ENCODE data around the gene ZC3H11A. TPM values are rescaled to one million over a fixed set of nuclear protein-coding genes. Genes with fewer than 3 reads are reported as not detected.
A peak's percentile ranks its signal among the peaks of the same experiment; 100 is the strongest.

ZC3H11A gene
- total and polyA plus RNA-seq, 2 of the 13 experiments (the other 11 are each of a cell fraction or from before 2014, with no cell fraction given), result 56.9 to 59.7 TPM

- TF ChIP-seq ATF2 (CRISPR knock-in tag; IDR thresholded peaks at IDR 0.05), result no peak
- TF ChIP-seq ZXDC (CRISPR knock-in tag; IDR thresholded peaks at IDR 0.05), result no peak
Measured at GRCh38 chr1:203789966-203790365, 5.5 kb upstream of the ZC3H11A start (continued).

GRCh38 chr1:203791498-203791897 lies 3.9 kb upstream of the ZC3H11A start:
- H2AFZ ChIP-seq (ENCODE audit: low read length), result no peak overlapping the region
- no peak overlapping the region for H3K9ac ChIP-seq (ENCODE audit: insufficient read depth, low read depth, low read length)
- POLR2A ChIA-PET, result no interaction called here
- peaks cover 6% of the 10 kb centered on the region for H3K79me2 ChIP-seq (ENCODE audit: insufficient read depth, low read length)
- no peak for ATAC-seq
- no peak overlapping the region for H3K27ac ChIP-seq (ENCODE audit: extremely low read length, insufficient read depth, low read length)
- in situ Hi-C loops (cut with HindIII; ENCODE audit: extremely low pct_ligation_motif_present, low pct_unique_long_range_greater_than_20kb), result no loop called here
- no peaks in the 10 kb centered on the region for H3K36me3 ChIP-seq (replicated peaks in 1 of 2; ENCODE audit: control insufficient read depth in 1 of 2, insufficient read depth in 2 of 2, low read length in 2 of 2)
- CTCF ChIA-PET (ENCODE audit: low intra/inter-chr PET ratio, low total read pairs), result no interaction called here
- BruUV-seq (replicated peaks), result no TSS peak
- intact Hi-C loops (cut with micrococcal nuclease; ENCODE audit: unreplicated experiment), result no loop called here
- no peak for DNase-seq (ENCODE audit: low spot score)
- peak overlapping the region; percentile 18; the same call in 1 of the 2 replicates for H3K4me2 ChIP-seq (ENCODE audit: low read depth, low read length)
- H3K4me1 ChIP-seq (ENCODE audit: insufficient read depth, low read length), result peaks cover 23% of the 10 kb centered on the region
- no peaks in the 10 kb centered on the region for H3K27me3 ChIP-seq (ENCODE audit: control insufficient read depth in 1 of 2, insufficient read depth in 2 of 2, low read length in 2 of 2)
- FAIRE-seq, result no peak
- H3K4me3 ChIP-seq (replicated peaks in 1 of 3; ENCODE audit: insufficient read depth in 1 of 3, low read depth in 2 of 3, low read length in 3 of 3), result no peak overlapping the region
- 39% methylated on average over 3 of the region's 3 CpGs for WGBS (ENCODE audit: low lambda C conversion rate)
- H4K20me1 ChIP-seq (ENCODE audit: insufficient read depth, low read length), result no peaks in the 10 kb centered on the region
- no peaks in the 10 kb centered on the region for H3K9me3 ChIP-seq (ENCODE audit: low read length)
- TF ChIP-seq ZNF558 (CRISPR knock-in tag; IDR thresholded peaks at IDR 0.05; ENCODE audit: borderline replicate concordance) (no peak), AKNA (CRISPR knock-in tag; IDR thresholded peaks at IDR 0.05; ENCODE audit: borderline replicate concordance) (no peak), PRDM10 (CRISPR knock-in tag; IDR thresholded peaks at IDR 0.05; ENCODE audit: low read depth) (no peak), ZBTB2 (CRISPR knock-in tag; IDR thresholded peaks at IDR 0.05; ENCODE audit: low read depth) (no peak), IKZF4 (CRISPR knock-in tag; IDR thresholded peaks at IDR 0.05; ENCODE audit: borderline replicate concordance, low read depth, not compliant biosample characterization) (no peak)
